ENCODE data around the gene CCDC66. TPM values are rescaled to one million over a fixed set of nuclear protein-coding genes. Genes with fewer than 3 reads are reported as not detected.

Gene CCDC66
- total and polyA plus RNA-seq, 2 of the 8 experiments (the other 6 are each of a cell fraction or from before 2014, with no cell fraction given): 9.6 to 29.3 TPM

GRCh38 chr3:56613016-56613415, 56.0 kb downstream of the CCDC66 start:
- DNase-seq (ENCODE audit: low read depth in 1 of 2, low spot score in 2 of 2) (no peak), FAIRE-seq (no peak)
- Histone ChIP-seq H3K27me3 (replicated peaks in 1 of 4; ENCODE audit: control insufficient read depth in 3 of 4, extremely low read depth in 1 of 4, insufficient read depth in 3 of 4, low read length in 3 of 4) (no peaks in the 10 kb centered on the region), H4K91ac (replicated peaks; ENCODE audit: insufficient read length, low read length) (no peak overlapping the region), H2AK5ac (ENCODE audit: low read depth, low read length) (no peak overlapping the region), H4K5ac (ENCODE audit: insufficient read length, low read depth, low read length) (no peak overlapping the region), H2BK12ac (ENCODE audit: low read depth, low read length) (no peak overlapping the region), H3K4me1 (replicated peaks in 1 of 4; ENCODE audit: control insufficient read depth in 3 of 4, insufficient read depth in 4 of 4, low read length in 3 of 4) (peaks cover 0 to 3% (median 0%) of the 10 kb centered on the region in 4 experiments; a peak in 2 of 7 replicates), H4K20me1 (replicated peaks in 1 of 2; ENCODE audit: control insufficient read depth in 1 of 2, insufficient read depth in 2 of 2, low read length in 2 of 2) (peaks cover 0 to 3% of the 10 kb centered on the region in 2 experiments), H3K9me3 (ENCODE audit: insufficient read depth in 2 of 2, low read depth in 1 of 2, low read length in 1 of 2) (no peaks in the 10 kb centered on the region), H3K4me3 (ENCODE audit: extremely low read depth in 1 of 4, insufficient read depth in 2 of 4, low read depth in 3 of 4, low read length in 4 of 4) (no peak overlapping the region), H3K9ac (replicated peaks in 1 of 4; ENCODE audit: extremely low read depth in 1 of 4, low read depth in 3 of 4, low read length in 3 of 4) (no peak overlapping the region), H3K23ac (ENCODE audit: insufficient read length) (no peak overlapping the region), H2BK20ac (ENCODE audit: low read length) (no peak overlapping the region), H3K14ac (ENCODE audit: insufficient read length) (no peak overlapping the region), H2AFZ (ENCODE audit: low read length) (no peak overlapping the region), H2BK120ac (replicated peaks; ENCODE audit: low read depth, low read length) (no peak overlapping the region), H3K18ac (ENCODE audit: extremely low read depth, low read length) (no peak overlapping the region), H3K79me2 (ENCODE audit: control insufficient read depth in 1 of 2, insufficient read depth in 2 of 2, low read length in 2 of 2) (peaks cover 0 to 3% of the 10 kb centered on the region in 2 experiments; a peak in 1 of 4 replicates), H2BK15ac (ENCODE audit: low read length) (no peak overlapping the region), H3K56ac (replicated peaks; ENCODE audit: insufficient read length, low read depth, low read length) (no peak overlapping the region), H3K79me1 (ENCODE audit: low read depth, low read length) (peaks cover 4% of the 10 kb centered on the region; the same call in 1 of the 2 replicates), H3K23me2 (ENCODE audit: low read depth, low read length) (no peaks in the 10 kb centered on the region), H3K4ac (replicated peaks; ENCODE audit: insufficient read length, low read depth, low read length) (no peak overlapping the region), H3K36me3 (ENCODE audit: control insufficient read depth in 2 of 4, insufficient read depth in 4 of 4, low read length in 3 of 4) (peaks cover 0 to 19% (median 2%) of the 10 kb centered on the region in 4 experiments; a peak in 4 of 8 replicates), H3K4me2 (ENCODE audit: insufficient read depth in 1 of 2, low read depth in 2 of 2, low read length in 2 of 2) (no peak overlapping the region), H2BK5ac (ENCODE audit: low read depth, low read length) (no peak overlapping the region), H3K27ac (ENCODE audit: low read depth, low read length) (no peak overlapping the region), H4K8ac (ENCODE audit: extremely low read depth, insufficient read depth, low read length) (no peak overlapping the region)
- 89% methylated on average over 1 of the region's 1 CpG; no CpG with 5 or more reads in 1 of the 2 experiments for WGBS, 2 experiments (ENCODE audit: extremely low coverage in 1 of 2, insufficient coverage in 1 of 2, insufficient read length in 1 of 2, insufficient replicate concordance in 2 of 2, low coverage in 1 of 2, low lambda C conversion rate in 2 of 2, missing lambda C conversion rate in 1 of 2)
- CTCF ChIA-PET (ENCODE audit: partially characterized antibody): interaction anchor here (1.4 kb wide), 1 partner anchor 17 kb away, joined by 5 read pairs; no protein-coding TSS in a partner anchor
- POLR2A ChIA-PET (ENCODE audit: partially characterized antibody): no interaction called here
- TF ChIP-seq ZNF274 (IDR thresholded peaks at IDR 0.05; ENCODE audit: borderline replicate concordance, extremely low read depth, low read length) (no peak), BRCA1 (IDR thresholded peaks at IDR 0.05; ENCODE audit: low read depth, low read length) (no peak), CBX5 (IDR thresholded peaks at IDR 0.05; ENCODE audit: low read depth, low read length) (no peak), CHD2 (IDR thresholded peaks at IDR 0.05; ENCODE audit: low read length) (no peak), SP1 (IDR thresholded peaks at IDR 0.05; ENCODE audit: low read depth, low read length) (no peak)
